IMR-90 (cell line): ENCODE results near the gene ABCC3. TPM values are rescaled to one million over a fixed set of nuclear protein-coding genes. Genes with fewer than 3 reads are reported as not detected.

Experiments used
- ATAC-seq: fragments of 200-7000 bp; cut with Tn5 transposase; 2 replicates; pipeline ENCODE4 v1.9.1; 2020; ENCODE audit warnings: low read depth, mild to moderate bottlenecking, moderate library complexity
- BruUV-seq: library from RNA; stranded (reverse); fragments of 400-500 nt; replicated peaks from 2 replicates; lab custom pipeline; 2021; lab: Mats Ljungman, UMichigan
- CTCF ChIA-PET: fragments of 300-600 bp; formaldehyde crosslinking; extraction: SDS; loops from one replicate; lab custom pipeline; 2021; ENCODE audit warnings: antibody characterized with exemption; lab: Yijun Ruan, JAX
- POLR2A ChIA-PET: fragments of 300-600 bp; sonication (Branson Sonifier 250); formaldehyde crosslinking; loops from one replicate; lab custom pipeline; 2022; ENCODE audit warnings: antibody characterized with exemption; ENCODE audit not compliant: unreplicated experiment; lab: Charles Lee
- DNase-seq: peaks from one replicate; pipeline ENCODE4 v3.0.0; 2013
- H2AFZ ChIP-seq: replicated peaks from 2 replicates; pipeline ENCODE3; 2013; ENCODE audit warnings: low read length, mild to moderate bottlenecking; ENCODE audit not compliant: poor library complexity
- H2AK5ac ChIP-seq: 2 replicates; pipeline ENCODE4 v1.6.1; 2013; ENCODE audit warnings: low read depth, low read length, inconsistent platforms
- H2AK9ac ChIP-seq: replicated peaks from 2 replicates; pipeline ENCODE3; 2013; ENCODE audit warnings: mild to moderate bottlenecking, low read depth, low read length, moderate library complexity; ENCODE audit not compliant: poor library complexity
- H2BK120ac ChIP-seq: 2 replicates; pipeline ENCODE4 v1.6.1; 2013; ENCODE audit warnings: low read depth, low read length, inconsistent platforms
- H2BK15ac ChIP-seq: 3 replicates; pipeline ENCODE4 v1.6.1; 2013; ENCODE audit warnings: low read depth, low read length, inconsistent platforms
- H2BK20ac ChIP-seq: 2 replicates; pipeline ENCODE4 v1.6.1; 2013; ENCODE audit warnings: low read depth, mild to moderate bottlenecking, inconsistent platforms, low read length, moderate library complexity
- H2BK5ac ChIP-seq: 2 replicates; pipeline ENCODE4 v1.6.1; 2013; ENCODE audit warnings: mild to moderate bottlenecking, low read depth, low read length, inconsistent platforms; ENCODE audit not compliant: poor library complexity, severe bottlenecking
- H3K14ac ChIP-seq: replicated peaks from 2 replicates; pipeline ENCODE4 v1.6.1; 2013; ENCODE audit warnings: low read depth, low read length, inconsistent platforms
- H3K18ac ChIP-seq: 2 replicates; pipeline ENCODE4 v1.6.1; 2013; ENCODE audit warnings: low read depth, low read length, control low read depth
- H3K23ac ChIP-seq: 2 replicates; pipeline ENCODE4 v1.6.1; 2013; ENCODE audit warnings: low read depth, low read length, inconsistent platforms
- H3K27ac ChIP-seq: 2 replicates; pipeline ENCODE4 v1.5.1; 2013; ENCODE audit warnings: mild to moderate bottlenecking, control low read depth, low read length; ENCODE audit not compliant: insufficient read depth
- H3K27me3 ChIP-seq: 2 replicates; pipeline ENCODE4 v1.6.1; 2013; ENCODE audit warnings: low read length; ENCODE audit not compliant: control insufficient read depth, insufficient read depth
- H3K36me3 ChIP-seq: 2 replicates; pipeline ENCODE4 v1.6.1; 2013; ENCODE audit warnings: low read length, mixed read lengths; ENCODE audit not compliant: control insufficient read depth, insufficient read depth
- H3K4ac ChIP-seq: 2 replicates; pipeline ENCODE4 v1.6.1; 2013; ENCODE audit warnings: low read depth, low read length, inconsistent platforms
- H3K4me1 ChIP-seq: 2 replicates; pipeline ENCODE4 v1.6.1; 2013; ENCODE audit warnings: low read length, mixed read lengths; ENCODE audit not compliant: control insufficient read depth, insufficient read depth
- H3K4me2 ChIP-seq: 2 replicates; pipeline ENCODE4 v1.6.1; 2013; ENCODE audit warnings: low read depth, mild to moderate bottlenecking, control low read depth, low read length, moderate library complexity
- H3K4me3 ChIP-seq: 2 replicates; pipeline ENCODE4 v1.5.1; 2013; ENCODE audit warnings: low read depth, mild to moderate bottlenecking, control low read depth, low read length, moderate library complexity; ENCODE audit not compliant: insufficient read depth
- H3K56ac ChIP-seq: 2 replicates; pipeline ENCODE4 v1.6.1; 2013; ENCODE audit warnings: low read length, inconsistent platforms; ENCODE audit not compliant: insufficient read depth; ENCODE audit errors: extremely low read depth
- H3K79me1 ChIP-seq, 2 experiments: 2 replicates each; pipeline ENCODE4 v1.6.1; 2013; ENCODE audit warnings: low read length in 2 of 2, inconsistent platforms in 1 of 2, low read depth in 1 of 2
- H3K9ac ChIP-seq: 2 replicates; pipeline ENCODE4 v1.6.1; 2013; ENCODE audit warnings: low read depth, low read length, control low read depth
- H3K9me1 ChIP-seq: 2 replicates; pipeline ENCODE4 v1.6.1; 2013; ENCODE audit warnings: low read length, inconsistent platforms; ENCODE audit not compliant: insufficient read depth
- H3K9me3 ChIP-seq: 2 replicates; pipeline ENCODE4 v1.6.1; 2013; ENCODE audit warnings: low read length; ENCODE audit not compliant: control insufficient read depth, insufficient read depth
- H4K20me1 ChIP-seq: 2 replicates; pipeline ENCODE4 v1.6.1; 2013; ENCODE audit warnings: low read length, inconsistent platforms; ENCODE audit not compliant: insufficient read depth
- H4K5ac ChIP-seq: 2 replicates; pipeline ENCODE4 v1.6.1; 2013; ENCODE audit warnings: mild to moderate bottlenecking, low read depth, low read length, control low read depth
- H4K8ac ChIP-seq, 2 experiments: 2 replicates each; pipeline ENCODE4 v1.6.1; 2013; ENCODE audit warnings: low read depth in 2 of 2, low read length in 2 of 2, control low read depth in 1 of 2, inconsistent platforms in 1 of 2
- H4K91ac ChIP-seq: 2 replicates; pipeline ENCODE4 v1.6.1; 2013; ENCODE audit warnings: low read depth, low read length, inconsistent platforms; ENCODE audit not compliant: insufficient read depth
- BHLHE40 ChIP-seq: fragments of 150-350 bp; IDR thresholded peaks from 2 replicates; pipeline ENCODE4 v1.6.1; 2016; ENCODE audit warnings: mild to moderate bottlenecking, low read depth, low read length
- CEBPB ChIP-seq: IDR thresholded peaks from 2 replicates; pipeline ENCODE4 v1.6.1; 2012; ENCODE audit warnings: low read depth, low read length, improper control_type of control experiment
- CHD1 ChIP-seq: IDR thresholded peaks from 2 replicates; pipeline ENCODE4 v1.6.1; 2012; ENCODE audit warnings: low read depth, low read length, improper control_type of control experiment
- FOS ChIP-seq: fragments of 150-350 bp; IDR thresholded peaks from 2 replicates; pipeline ENCODE4 v1.6.1; 2016; ENCODE audit warnings: low read depth, low read length
- MAFK ChIP-seq: IDR thresholded peaks from 2 replicates; pipeline ENCODE4 v1.6.1; 2012; ENCODE audit warnings: low read depth, low read length, improper control_type of control experiment
- MAZ ChIP-seq: IDR thresholded peaks from 2 replicates; pipeline ENCODE4 v1.6.1; 2012; ENCODE audit warnings: low read depth, mild to moderate bottlenecking, low read length, improper control_type of control experiment, moderate library complexity, borderline replicate concordance
- MXI1 ChIP-seq: IDR thresholded peaks from 2 replicates; pipeline ENCODE4 v1.6.1; 2012; ENCODE audit warnings: low read depth, mild to moderate bottlenecking, low read length, moderate library complexity, borderline replicate concordance
- NFE2L2 ChIP-seq: fragments of 150-350 bp; IDR thresholded peaks from 2 replicates; pipeline ENCODE4 v1.6.1; 2016; ENCODE audit warnings: low read depth, mild to moderate bottlenecking, low read length
- POLR2A ChIP-seq: IDR thresholded peaks from 2 replicates; pipeline ENCODE4 v1.6.1; 2012; ENCODE audit warnings: mild to moderate bottlenecking, low read depth, low read length
- RAD21 ChIP-seq: IDR thresholded peaks from 2 replicates; pipeline ENCODE4 v1.6.1; 2012; ENCODE audit warnings: low read length, improper control_type of control experiment
- RFX5 ChIP-seq: IDR thresholded peaks from 2 replicates; pipeline ENCODE4 v1.8.0; 2012; ENCODE audit warnings: low read depth, mild to moderate bottlenecking, low read length, moderate library complexity
- SMC3 ChIP-seq: fragments of 150-350 bp; IDR thresholded peaks from 2 replicates; pipeline ENCODE4 v1.6.1; 2016; ENCODE audit warnings: low read depth, mild to moderate bottlenecking, antibody characterized with exemption, low read length, moderate library complexity
- WGBS, 2 experiments: methylation state at CpG; one replicate each; pipeline versions ENCODE4 v1.1.5 to v1.1.7; 2013; ENCODE audit warnings: missing lambda C conversion rate in 2 of 2; ENCODE audit not compliant: insufficient read length in 1 of 2; ENCODE audit errors: extremely low coverage in 2 of 2; 5-methylcytosine and 5-hydroxymethylcytosine counted together
- dilution Hi-C: fragments of 300-500 bp; cut with HindIII; formaldehyde crosslinking; loops from one replicate; pipeline ENCODE4 v1.14.3; 2018; ENCODE audit warnings: low sequenced_read_pairs; ENCODE audit not compliant: unreplicated experiment
- in situ Hi-C: fragments of 300-500 bp; cut with MboI; formaldehyde crosslinking; loops from 3 replicates; pipeline ENCODE4 v1.14.3; 2019; ENCODE audit warnings: low sequenced_read_pairs, inconsistent platforms, mixed read lengths
- intact Hi-C: fragments of 100-400 bp; cut with micrococcal nuclease; formaldehyde crosslinking; loops from 2 replicates; pipeline ENCODE4 v1.10.0; 2022
- polyA plus RNA-seq, 3 experiments: library from polyadenylated mRNA; depleted of rRNA; stranded (reverse); fragments of >200 nt; gene quantifications; 2 replicates each; pipeline ENCODE4 v1.2.3, GENCODE V29; 2012; ENCODE audit warnings: low replicate concordance in 1 of 3
- total RNA-seq: library from RNA; depleted of rRNA; stranded (reverse); fragments of >200 nt; gene quantifications from 2 replicates; pipeline ENCODE4 v1.2.3, GENCODE V29; 2012
- TF ChIP-seq, protein P1 (sequence below): conservative IDR thresholded peaks from 2 replicates; pipeline ENCODE4 v1.5.1; 2012; ENCODE audit warnings: mild to moderate bottlenecking, low read depth, low read length, improper control_type of control experiment
- TF ChIP-seq, protein P2 (sequence below): fragments of 150-350 bp; IDR thresholded peaks from 2 replicates; pipeline ENCODE4 v1.6.1; 2017; ENCODE audit warnings: mild to moderate bottlenecking, antibody characterized with exemption, low read length, low read depth
- TF ChIP-seq, protein P3 (sequence below): fragments of 150-350 bp; IDR thresholded peaks from 2 replicates; pipeline ENCODE4 v1.6.1; 2016; ENCODE audit warnings: low read depth, mild to moderate bottlenecking, low read length, moderate library complexity, borderline replicate concordance

ABCC3 gene
- total and polyA plus RNA-seq, 2 of the 4 experiments (the other 2 are of a cell fraction): 3.2 to 6.6 TPM

- no peak overlapping the region for H3K23ac ChIP-seq
- 57% methylated on average over 1 of the region's 5 CpGs; no CpG with 5 or more reads in 1 of the 2 experiments for WGBS, 2 experiments
- TF ChIP-seq MAZ (no peak), SMC3 (no peak), FOS (no peak), POLR2A (no peak), MXI1 (no peak), MAFK (no peak), BHLHE40 (no peak), RAD21 (no peak), CEBPB (no peak), CHD1 (no peak), NFE2L2 (no peak), RFX5 (no peak)
- TF ChIP-seq, protein P1, sequence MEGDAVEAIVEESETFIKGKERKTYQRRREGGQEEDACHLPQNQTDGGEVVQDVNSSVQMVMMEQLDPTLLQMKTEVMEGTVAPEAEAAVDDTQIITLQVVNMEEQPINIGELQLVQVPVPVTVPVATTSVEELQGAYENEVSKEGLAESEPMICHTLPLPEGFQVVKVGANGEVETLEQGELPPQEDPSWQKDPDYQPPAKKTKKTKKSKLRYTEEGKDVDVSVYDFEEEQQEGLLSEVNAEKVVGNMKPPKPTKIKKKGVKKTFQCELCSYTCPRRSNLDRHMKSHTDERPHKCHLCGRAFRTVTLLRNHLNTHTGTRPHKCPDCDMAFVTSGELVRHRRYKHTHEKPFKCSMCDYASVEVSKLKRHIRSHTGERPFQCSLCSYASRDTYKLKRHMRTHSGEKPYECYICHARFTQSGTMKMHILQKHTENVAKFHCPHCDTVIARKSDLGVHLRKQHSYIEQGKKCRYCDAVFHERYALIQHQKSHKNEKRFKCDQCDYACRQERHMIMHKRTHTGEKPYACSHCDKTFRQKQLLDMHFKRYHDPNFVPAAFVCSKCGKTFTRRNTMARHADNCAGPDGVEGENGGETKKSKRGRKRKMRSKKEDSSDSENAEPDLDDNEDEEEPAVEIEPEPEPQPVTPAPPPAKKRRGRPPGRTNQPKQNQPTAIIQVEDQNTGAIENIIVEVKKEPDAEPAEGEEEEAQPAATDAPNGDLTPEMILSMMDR: no peak
- TF ChIP-seq, protein P2, sequence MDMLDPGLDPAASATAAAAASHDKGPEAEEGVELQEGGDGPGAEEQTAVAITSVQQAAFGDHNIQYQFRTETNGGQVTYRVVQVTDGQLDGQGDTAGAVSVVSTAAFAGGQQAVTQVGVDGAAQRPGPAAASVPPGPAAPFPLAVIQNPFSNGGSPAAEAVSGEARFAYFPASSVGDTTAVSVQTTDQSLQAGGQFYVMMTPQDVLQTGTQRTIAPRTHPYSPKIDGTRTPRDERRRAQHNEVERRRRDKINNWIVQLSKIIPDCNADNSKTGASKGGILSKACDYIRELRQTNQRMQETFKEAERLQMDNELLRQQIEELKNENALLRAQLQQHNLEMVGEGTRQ: no peak
- TF ChIP-seq, protein P3, sequence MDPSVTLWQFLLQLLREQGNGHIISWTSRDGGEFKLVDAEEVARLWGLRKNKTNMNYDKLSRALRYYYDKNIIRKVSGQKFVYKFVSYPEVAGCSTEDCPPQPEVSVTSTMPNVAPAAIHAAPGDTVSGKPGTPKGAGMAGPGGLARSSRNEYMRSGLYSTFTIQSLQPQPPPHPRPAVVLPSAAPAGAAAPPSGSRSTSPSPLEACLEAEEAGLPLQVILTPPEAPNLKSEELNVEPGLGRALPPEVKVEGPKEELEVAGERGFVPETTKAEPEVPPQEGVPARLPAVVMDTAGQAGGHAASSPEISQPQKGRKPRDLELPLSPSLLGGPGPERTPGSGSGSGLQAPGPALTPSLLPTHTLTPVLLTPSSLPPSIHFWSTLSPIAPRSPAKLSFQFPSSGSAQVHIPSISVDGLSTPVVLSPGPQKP: no peak
- H3K4ac ChIP-seq: no peak overlapping the region
- H3K18ac ChIP-seq: no peak overlapping the region
- no peaks in the 10 kb centered on the region for H3K9me3 ChIP-seq
- dilution Hi-C loops (no loop called here), intact Hi-C loops (no loop called here), in situ Hi-C loops (no loop called here)
- no peak overlapping the region for H2BK120ac ChIP-seq
- no peaks in the 10 kb centered on the region for H3K36me3 ChIP-seq
- H2AK9ac ChIP-seq: no peak overlapping the region
- no peaks in the 10 kb centered on the region; the same call in 1 of the 2 replicates for H3K27me3 ChIP-seq
- no peaks in the 10 kb centered on the region for H4K20me1 ChIP-seq
- no peak overlapping the region for H3K9ac ChIP-seq
- ChIA-PET POLR2A (no interaction called here), CTCF (no interaction called here)
- H2BK5ac ChIP-seq: no peak overlapping the region
- H3K79me1 ChIP-seq: no peaks in the 10 kb centered on the region
- no TSS peak for BruUV-seq
- no peak overlapping the region for H3K4me3 ChIP-seq
- H2AFZ ChIP-seq: no peak overlapping the region
- H3K27ac ChIP-seq: no peak overlapping the region
- no peak overlapping the region for H4K91ac ChIP-seq
- H2BK15ac ChIP-seq: no peak overlapping the region
- no peak for DNase-seq
- H3K4me2 ChIP-seq: no peak overlapping the region
- ATAC-seq: no peak
- H4K5ac ChIP-seq: no peak overlapping the region
- H3K4me1 ChIP-seq: peaks cover 2% of the 10 kb centered on the region
- no peak overlapping the region for H2AK5ac ChIP-seq
- H4K8ac ChIP-seq: no peak overlapping the region
- H3K56ac ChIP-seq: no peak overlapping the region
- H3K14ac ChIP-seq: no peak overlapping the region
- H2BK20ac ChIP-seq: no peak overlapping the region
- H3K9me1 ChIP-seq: peaks cover 6% of the 10 kb centered on the region; the same call in 1 of the 2 replicates
Observed at GRCh38 chr17:50620237-50620636, 14.4 kb upstream of the ABCC3 start.
